ENCODE results near the gene NFKB1.

Gene NFKB1

DNA sequence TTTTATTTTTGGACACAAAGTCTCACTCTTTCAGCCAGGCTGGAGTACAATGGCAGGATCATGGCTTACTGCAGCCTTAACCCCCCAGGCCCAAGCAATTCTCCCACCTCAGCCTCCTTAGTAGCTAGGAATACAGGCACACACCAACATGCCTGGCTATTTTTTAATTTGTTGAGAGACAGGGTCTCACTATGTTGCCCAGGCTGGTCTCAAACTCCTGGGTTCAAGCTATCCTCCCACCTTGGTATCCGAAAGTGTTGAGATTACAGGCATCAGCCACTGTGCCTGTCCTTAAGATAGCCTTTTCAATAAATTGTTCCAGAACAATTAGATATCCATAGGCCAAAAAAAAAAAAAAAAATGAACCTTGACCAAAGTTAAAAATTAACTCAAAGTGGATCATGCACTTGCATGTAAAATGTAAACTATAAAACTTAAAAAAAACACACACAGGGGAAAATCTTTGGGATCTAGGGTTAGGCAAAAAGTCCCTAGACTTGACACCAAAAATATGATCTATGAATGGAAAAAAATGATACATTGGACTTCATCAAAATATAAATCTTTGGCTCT lies 28.6 kb upstream of the NFKB1 start:
- no peak overlapping the region for H3K9ac ChIP-seq
- H3K27me3 ChIP-seq (ENCODE audit: insufficient read depth, low read depth), result no peaks in the 10 kb centered on the region
- no peaks in the 10 kb centered on the region for H3K4me1 ChIP-seq (ENCODE audit: low read depth, poor library complexity, severe bottlenecking)
- H2AFZ ChIP-seq (ENCODE audit: low read depth), result no peak overlapping the region
- TF ChIP-seq, protein P1, sequence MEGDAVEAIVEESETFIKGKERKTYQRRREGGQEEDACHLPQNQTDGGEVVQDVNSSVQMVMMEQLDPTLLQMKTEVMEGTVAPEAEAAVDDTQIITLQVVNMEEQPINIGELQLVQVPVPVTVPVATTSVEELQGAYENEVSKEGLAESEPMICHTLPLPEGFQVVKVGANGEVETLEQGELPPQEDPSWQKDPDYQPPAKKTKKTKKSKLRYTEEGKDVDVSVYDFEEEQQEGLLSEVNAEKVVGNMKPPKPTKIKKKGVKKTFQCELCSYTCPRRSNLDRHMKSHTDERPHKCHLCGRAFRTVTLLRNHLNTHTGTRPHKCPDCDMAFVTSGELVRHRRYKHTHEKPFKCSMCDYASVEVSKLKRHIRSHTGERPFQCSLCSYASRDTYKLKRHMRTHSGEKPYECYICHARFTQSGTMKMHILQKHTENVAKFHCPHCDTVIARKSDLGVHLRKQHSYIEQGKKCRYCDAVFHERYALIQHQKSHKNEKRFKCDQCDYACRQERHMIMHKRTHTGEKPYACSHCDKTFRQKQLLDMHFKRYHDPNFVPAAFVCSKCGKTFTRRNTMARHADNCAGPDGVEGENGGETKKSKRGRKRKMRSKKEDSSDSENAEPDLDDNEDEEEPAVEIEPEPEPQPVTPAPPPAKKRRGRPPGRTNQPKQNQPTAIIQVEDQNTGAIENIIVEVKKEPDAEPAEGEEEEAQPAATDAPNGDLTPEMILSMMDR (conservative IDR thresholded peaks at IDR 0.05; ENCODE audit: low read depth, low read length), result no peak
- no peaks in the 10 kb centered on the region for H4K20me1 ChIP-seq (ENCODE audit: insufficient read depth)
- H3K4me3 ChIP-seq (IDR thresholded peaks at IDR 0.05; ENCODE audit: insufficient read depth, low read depth, low read length), result no peak overlapping the region
- no peaks in the 10 kb centered on the region for H3K79me2 ChIP-seq (ENCODE audit: insufficient read depth, low read depth)
- H3K4me2 ChIP-seq, result no peak overlapping the region
- no peaks in the 10 kb centered on the region for H3K36me3 ChIP-seq (ENCODE audit: insufficient read depth)
- no peak overlapping the region for H3K27ac ChIP-seq

DNA sequence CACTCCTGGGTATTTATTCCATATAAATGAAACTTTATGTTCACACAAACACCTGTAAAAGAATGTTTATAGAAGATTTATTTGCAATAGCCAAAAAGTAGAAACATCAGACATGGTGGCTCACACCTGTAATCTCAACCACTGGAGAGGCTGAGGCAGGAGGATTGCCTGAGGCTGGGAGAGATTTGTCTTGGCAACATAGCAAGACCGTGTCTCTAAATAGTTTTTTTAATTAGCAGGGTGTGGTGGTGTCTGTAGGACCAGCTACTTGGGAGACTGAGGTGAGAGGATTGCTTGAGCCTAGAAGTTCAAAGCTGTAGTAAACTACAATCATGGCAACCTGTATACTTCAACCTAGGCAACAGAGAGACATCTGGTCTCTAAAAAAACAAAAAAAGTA lies 27.7 kb upstream of the NFKB1 start:
- Histone ChIP-seq H3K4me2 (no peak overlapping the region), H3K9ac (no peak overlapping the region), H3K4me3 (IDR thresholded peaks at IDR 0.05; ENCODE audit: insufficient read depth, low read depth, low read length) (no peak overlapping the region), H2AFZ (ENCODE audit: low read depth) (no peak overlapping the region), H3K27ac (no peak overlapping the region), H4K20me1 (ENCODE audit: insufficient read depth) (no peaks in the 10 kb centered on the region), H3K4me1 (ENCODE audit: low read depth, poor library complexity, severe bottlenecking) (no peaks in the 10 kb centered on the region), H3K36me3 (ENCODE audit: insufficient read depth) (no peaks in the 10 kb centered on the region), H3K27me3 (ENCODE audit: insufficient read depth, low read depth) (no peaks in the 10 kb centered on the region), H3K79me2 (ENCODE audit: insufficient read depth, low read depth) (no peaks in the 10 kb centered on the region)
- TF ChIP-seq, protein P1 (conservative IDR thresholded peaks at IDR 0.05; ENCODE audit: low read depth, low read length), result no peak

DNA sequence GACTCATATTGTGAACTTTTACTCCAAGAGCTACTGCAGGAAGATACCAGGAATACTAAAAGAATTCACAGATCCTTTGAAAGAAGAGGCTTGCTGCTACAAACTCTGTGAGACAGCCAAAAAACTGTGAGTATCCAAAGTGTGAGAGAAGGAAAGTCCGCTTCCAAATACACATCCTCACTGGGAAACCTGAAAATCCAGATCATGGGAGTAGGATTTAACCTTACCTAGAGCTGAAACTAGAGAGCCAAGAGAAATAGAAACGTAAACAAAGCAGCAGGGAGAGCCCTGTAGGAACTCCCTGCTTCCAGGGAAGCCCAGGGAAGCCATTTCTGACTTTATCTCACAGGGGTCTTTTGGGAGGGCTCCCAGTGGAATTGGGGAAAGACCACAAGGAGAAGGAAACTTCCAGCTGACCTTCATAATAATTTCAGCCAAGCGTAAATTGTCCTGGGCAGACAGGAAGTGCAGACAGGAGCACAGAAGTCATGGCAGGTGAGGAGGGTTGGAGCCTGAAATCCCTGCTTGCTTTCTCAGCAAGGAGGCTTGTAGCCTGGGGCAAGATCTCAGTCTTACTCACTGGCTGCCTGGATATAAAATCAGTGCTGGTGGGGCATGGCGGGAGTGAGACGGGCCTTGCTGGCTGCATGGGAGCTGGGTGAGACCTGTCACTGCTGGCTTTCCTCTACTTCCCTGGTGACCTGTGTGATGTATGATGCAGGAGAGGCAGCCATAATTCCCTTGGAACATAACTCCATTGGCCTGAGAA lies 26.2 kb upstream of the NFKB1 start:
- Histone ChIP-seq H3K4me1 (ENCODE audit: low read depth, poor library complexity, severe bottlenecking) (no peaks in the 10 kb centered on the region), H3K4me2 (no peak overlapping the region), H3K9ac (no peak overlapping the region), H3K4me3 (IDR thresholded peaks at IDR 0.05; ENCODE audit: insufficient read depth, low read depth, low read length) (no peak overlapping the region), H3K27me3 (ENCODE audit: insufficient read depth, low read depth) (no peaks in the 10 kb centered on the region), H4K20me1 (ENCODE audit: insufficient read depth) (no peaks in the 10 kb centered on the region), H3K27ac (no peak overlapping the region), H3K36me3 (ENCODE audit: insufficient read depth) (no peaks in the 10 kb centered on the region), H3K79me2 (ENCODE audit: insufficient read depth, low read depth) (no peaks in the 10 kb centered on the region), H2AFZ (ENCODE audit: low read depth) (no peak overlapping the region)
- TF ChIP-seq, protein P1 (conservative IDR thresholded peaks at IDR 0.05; ENCODE audit: low read depth, low read length), result no peak

DNA sequence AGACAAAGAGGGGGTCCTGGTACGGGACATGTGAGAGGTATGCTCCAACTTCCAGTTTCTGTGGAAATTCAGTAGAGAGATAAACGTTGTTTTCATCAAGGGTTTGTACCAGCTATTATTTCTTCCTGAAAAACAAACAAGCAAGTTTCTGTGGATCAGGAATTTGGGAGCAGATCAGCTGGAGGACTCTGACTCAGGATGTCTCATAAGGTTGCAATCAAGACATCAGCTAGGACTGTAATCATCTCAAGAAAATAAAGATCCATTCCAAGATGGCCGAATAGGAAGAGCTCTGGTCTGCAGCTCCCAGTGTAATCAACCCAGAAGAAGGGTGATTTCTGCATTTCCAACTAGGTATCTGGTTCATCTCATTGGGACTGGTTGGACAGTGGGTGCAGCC lies 23.5 kb upstream of the NFKB1 start:
- TF ChIP-seq, protein P1 (conservative IDR thresholded peaks at IDR 0.05; ENCODE audit: low read depth, low read length), result no peak
- Histone ChIP-seq H3K27me3 (ENCODE audit: insufficient read depth, low read depth) (no peaks in the 10 kb centered on the region), H3K4me1 (ENCODE audit: low read depth, poor library complexity, severe bottlenecking) (no peaks in the 10 kb centered on the region), H3K36me3 (ENCODE audit: insufficient read depth) (no peaks in the 10 kb centered on the region), H4K20me1 (ENCODE audit: insufficient read depth) (no peaks in the 10 kb centered on the region), H3K79me2 (ENCODE audit: insufficient read depth, low read depth) (no peaks in the 10 kb centered on the region), H3K4me2 (no peak overlapping the region), H3K4me3 (IDR thresholded peaks at IDR 0.05; ENCODE audit: insufficient read depth, low read depth, low read length) (no peak overlapping the region), H3K27ac (no peak overlapping the region), H3K9ac (no peak overlapping the region), H2AFZ (ENCODE audit: low read depth) (no peak overlapping the region)

All from KMS-11 (cell line).